Upper lobe of left lung (tissue), 4 donors: ENCODE results near the gene LGALS9C.
"Not testable (repeated sequence)": the region's sequence is repeated elsewhere in the genome, so short reads cannot be mapped to it uniquely, and the experiment has no call there.

Experiments
- POLR2A ChIP-seq, 4 donors: fragments of 450-650 bp; IDR thresholded peaks; one replicate each; pipeline ENCODE4 v1.5.1; 2016 to 2017; ENCODE audit warnings: antibody characterized with exemption in 4 of 4, mild to moderate bottlenecking in 2 of 4
- POLR2AphosphoS5 ChIP-seq, 2 donors: sonication (generic); formaldehyde crosslinking; IDR thresholded peaks; one replicate each; pipeline ENCODE4 v1.5.1; 2017; ENCODE audit warnings: antibody characterized with exemption in 2 of 2
- TF ChIP-seq, protein P1 (sequence below), 6 experiments: fragments of 450-650 bp in 4 of 6; fragments of 200-600 bp in 2 of 6; sonication (generic) in 2 of 6; IDR thresholded peaks; one replicate each; pipeline ENCODE4 v1.5.1; 2016 to 2019; ENCODE audit warnings: antibody characterized with exemption in 6 of 6

DNA sequence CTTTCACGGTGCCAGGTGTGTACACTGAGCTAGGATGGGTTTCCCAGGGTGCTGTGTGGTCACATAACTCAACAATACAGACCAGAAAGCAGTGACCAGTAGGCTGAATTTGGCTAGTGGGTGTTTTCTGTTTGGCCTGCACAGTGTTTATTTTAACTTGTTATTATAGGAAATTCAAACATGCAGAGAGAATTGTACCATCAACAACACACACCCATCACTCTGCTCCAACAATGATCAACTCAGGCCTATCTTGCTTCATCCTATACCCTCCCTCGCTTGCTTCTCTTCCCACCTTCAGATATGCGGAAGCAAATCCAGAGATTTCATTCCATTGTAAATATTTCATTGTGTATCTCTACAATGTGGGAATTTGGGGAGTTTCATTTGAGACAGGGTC, 5.2 kb downstream of the LGALS9C start:
- not testable (repeated sequence) for TF ChIP-seq POLR2A, POLR2AphosphoS5 (IDR thresholded peaks at IDR 0.05)
- TF ChIP-seq, protein P1, sequence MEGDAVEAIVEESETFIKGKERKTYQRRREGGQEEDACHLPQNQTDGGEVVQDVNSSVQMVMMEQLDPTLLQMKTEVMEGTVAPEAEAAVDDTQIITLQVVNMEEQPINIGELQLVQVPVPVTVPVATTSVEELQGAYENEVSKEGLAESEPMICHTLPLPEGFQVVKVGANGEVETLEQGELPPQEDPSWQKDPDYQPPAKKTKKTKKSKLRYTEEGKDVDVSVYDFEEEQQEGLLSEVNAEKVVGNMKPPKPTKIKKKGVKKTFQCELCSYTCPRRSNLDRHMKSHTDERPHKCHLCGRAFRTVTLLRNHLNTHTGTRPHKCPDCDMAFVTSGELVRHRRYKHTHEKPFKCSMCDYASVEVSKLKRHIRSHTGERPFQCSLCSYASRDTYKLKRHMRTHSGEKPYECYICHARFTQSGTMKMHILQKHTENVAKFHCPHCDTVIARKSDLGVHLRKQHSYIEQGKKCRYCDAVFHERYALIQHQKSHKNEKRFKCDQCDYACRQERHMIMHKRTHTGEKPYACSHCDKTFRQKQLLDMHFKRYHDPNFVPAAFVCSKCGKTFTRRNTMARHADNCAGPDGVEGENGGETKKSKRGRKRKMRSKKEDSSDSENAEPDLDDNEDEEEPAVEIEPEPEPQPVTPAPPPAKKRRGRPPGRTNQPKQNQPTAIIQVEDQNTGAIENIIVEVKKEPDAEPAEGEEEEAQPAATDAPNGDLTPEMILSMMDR (IDR thresholded peaks at IDR 0.05): not testable (repeated sequence)
